Spleen (tissue), 7 donors: ENCODE results near the gene TRAFD1.

Experiments
- POLR2A ChIP-seq, 3 donors: fragments of 450-650 bp; IDR thresholded peaks; one replicate each; pipeline ENCODE4 v1.5.1; 2017; ENCODE audit warnings: antibody characterized with exemption in 3 of 3, mild to moderate bottlenecking in 1 of 3
- TF ChIP-seq, protein P1 (sequence below), 11 experiments: fragments of 200-600 bp in 7 of 11; fragments of 450-650 bp in 4 of 11; sonication (generic) in 4 of 11; IDR thresholded peaks in 8 of 11; conservative IDR thresholded peaks in 3 of 11; 1 replicate in 7 of 11; 2 replicates in 4 of 11; pipeline versions ENCODE4 v1.4.0 to v1.8.0; 2016 to 2021; ENCODE audit warnings: antibody characterized with exemption in 11 of 11, inconsistent platforms in 4 of 11, mild to moderate bottlenecking in 1 of 11
- donor health status: DM: no; HTN: no; CAD: no; lungs with moderate emphysema.
- donor health status: DM: no; HTN: no; CAD: no.
- donor health status: DM: no; HTN: no; CAD: no.

GRCh38 chr12:112169966-112170365 is 44.6 kb downstream of the TRAFD1 start:
- TF ChIP-seq, protein P1, sequence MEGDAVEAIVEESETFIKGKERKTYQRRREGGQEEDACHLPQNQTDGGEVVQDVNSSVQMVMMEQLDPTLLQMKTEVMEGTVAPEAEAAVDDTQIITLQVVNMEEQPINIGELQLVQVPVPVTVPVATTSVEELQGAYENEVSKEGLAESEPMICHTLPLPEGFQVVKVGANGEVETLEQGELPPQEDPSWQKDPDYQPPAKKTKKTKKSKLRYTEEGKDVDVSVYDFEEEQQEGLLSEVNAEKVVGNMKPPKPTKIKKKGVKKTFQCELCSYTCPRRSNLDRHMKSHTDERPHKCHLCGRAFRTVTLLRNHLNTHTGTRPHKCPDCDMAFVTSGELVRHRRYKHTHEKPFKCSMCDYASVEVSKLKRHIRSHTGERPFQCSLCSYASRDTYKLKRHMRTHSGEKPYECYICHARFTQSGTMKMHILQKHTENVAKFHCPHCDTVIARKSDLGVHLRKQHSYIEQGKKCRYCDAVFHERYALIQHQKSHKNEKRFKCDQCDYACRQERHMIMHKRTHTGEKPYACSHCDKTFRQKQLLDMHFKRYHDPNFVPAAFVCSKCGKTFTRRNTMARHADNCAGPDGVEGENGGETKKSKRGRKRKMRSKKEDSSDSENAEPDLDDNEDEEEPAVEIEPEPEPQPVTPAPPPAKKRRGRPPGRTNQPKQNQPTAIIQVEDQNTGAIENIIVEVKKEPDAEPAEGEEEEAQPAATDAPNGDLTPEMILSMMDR (IDR thresholded peaks at IDR 0.05 in 8 of 11, conservative IDR thresholded peaks at IDR 0.05 in 3 of 11) = no peak
- TF ChIP-seq POLR2A (IDR thresholded peaks at IDR 0.05) = no peak
